Activated B cell treated with CpG ODN at 0.5 μM for 24 hours (primary cell): ENCODE data around the gene NOTUM. TPM values are rescaled to one million over a fixed set of nuclear protein-coding genes. Genes with fewer than 3 reads are reported as not detected.

Experiments used
- ATAC-seq: fragments of 200-7000 bp; cut with Tn5 transposase; one replicate; pipeline ENCODE4 v1.10.0; 2021; ENCODE audit warnings: low read depth, mild to moderate bottlenecking, moderate library complexity
- CTCF ChIA-PET: fragments of 350-600 bp; sonication (Branson Sonifier 250); formaldehyde crosslinking; loops from one replicate; lab custom pipeline; 2021; ENCODE audit warnings: antibody characterized with exemption; lab: Charles Lee
- POLR2A ChIA-PET: fragments of 350-600 bp; sonication (Branson Sonifier 250); formaldehyde crosslinking; loops from one replicate; lab custom pipeline; 2021; ENCODE audit warnings: antibody characterized with exemption; lab: Charles Lee
- DNase-seq: peaks from one replicate; pipeline ENCODE4 v3.0.0; 2022
- H3K27ac Mint-ChIP-seq: one replicate; pipeline ENCODE4 v1.8.0; 2020; ENCODE audit warnings: mixed read lengths
- H3K27me3 Mint-ChIP-seq: one replicate; pipeline ENCODE4 v1.8.0; 2021; ENCODE audit warnings: mixed read lengths
- H3K36me3 Mint-ChIP-seq: one replicate; pipeline ENCODE4 v1.8.0; 2021; ENCODE audit warnings: low read depth, mixed read lengths
- H3K4me1 Mint-ChIP-seq: one replicate; pipeline ENCODE4 v1.8.0; 2021; ENCODE audit warnings: mixed read lengths
- H3K4me3 Mint-ChIP-seq: one replicate; pipeline ENCODE4 v1.8.0; 2020; ENCODE audit warnings: mild to moderate bottlenecking, mixed read lengths
- H3K9me3 Mint-ChIP-seq: one replicate; pipeline ENCODE4 v1.8.0; 2020; ENCODE audit warnings: mixed read lengths
- CTCF ChIP-seq: fragments of 200-600 bp; IDR thresholded peaks from one replicate; pipeline ENCODE4 v1.8.0; 2022; ENCODE audit warnings: antibody characterized with exemption, mild to moderate bottlenecking
- intact Hi-C: fragments of 100-400 bp; cut with micrococcal nuclease; formaldehyde crosslinking; loops from one replicate; pipeline ENCODE4 v1.15.1; 2024
- total RNA-seq: library from RNA; stranded (reverse); gene quantifications from 2 replicates; pipeline ENCODE4 v1.2.3, GENCODE V29; 2022

The NOTUM gene
- total RNA-seq, 1 donor from 2014 or later = not detected

GRCh38 chr17:82003411-82004381 lies 42.7 kb upstream of the NOTUM start:
- no peak for DNase-seq
- intact Hi-C loops = no loop called here
- Mint-ChIP-seq H3K9me3 (no peaks in the 10 kb centered on the region), H3K27me3 (no peaks in the 10 kb centered on the region), H3K4me3 (no peak overlapping the region), H3K27ac (no peak overlapping the region), H3K36me3 (no peaks in the 10 kb centered on the region), H3K4me1 (no peaks in the 10 kb centered on the region)
- no peak for TF ChIP-seq CTCF
- ATAC-seq = no peak
- POLR2A ChIA-PET = no interaction called here
- CTCF ChIA-PET = interaction anchor here (0.6 kb wide), 1 partner anchor 427 kb away, joined by 3 read pairs; no protein-coding TSS in a partner anchor

GRCh38 chr17:82001571-82002056 lies 40.6 kb upstream of the NOTUM start:
- no peak for TF ChIP-seq CTCF
- no peaks in the 10 kb centered on the region for H3K27me3 Mint-ChIP-seq
- peaks cover 10% of the 10 kb centered on the region for H3K36me3 Mint-ChIP-seq
- no peaks in the 10 kb centered on the region for H3K9me3 Mint-ChIP-seq
- H3K4me3 Mint-ChIP-seq = no peak overlapping the region
- ChIA-PET POLR2A (no interaction called here), CTCF (no interaction called here)
- intact Hi-C loops = no loop called here
- DNase-seq = no peak
- no peak for ATAC-seq
- H3K27ac Mint-ChIP-seq = no peak overlapping the region
- no peaks in the 10 kb centered on the region for H3K4me1 Mint-ChIP-seq

- DNase-seq (no peak), ATAC-seq (no peak)
- intact Hi-C loops = no loop called here
- no peak for TF ChIP-seq CTCF
- Mint-ChIP-seq H3K4me1 (no peaks in the 10 kb centered on the region), H3K4me3 (no peak overlapping the region), H3K27ac (no peak overlapping the region), H3K9me3 (no peaks in the 10 kb centered on the region), H3K27me3 (no peaks in the 10 kb centered on the region), H3K36me3 (peaks cover 10% of the 10 kb centered on the region)
- CTCF ChIA-PET = no interaction called here
- POLR2A ChIA-PET = no interaction called here
Measured at GRCh38 chr17:82000803-82001570, 40.0 kb upstream of the NOTUM start.

- ATAC-seq = no peak
- no peaks in the 10 kb centered on the region for H3K27me3 Mint-ChIP-seq
- DNase-seq = no peak
- no peaks in the 10 kb centered on the region for H3K9me3 Mint-ChIP-seq
- ChIA-PET CTCF (no interaction called here), POLR2A (no interaction called here)
- no peaks in the 10 kb centered on the region for H3K4me1 Mint-ChIP-seq
- H3K36me3 Mint-ChIP-seq = peaks cover 10% of the 10 kb centered on the region
- no peak for TF ChIP-seq CTCF
- no peak overlapping the region for H3K4me3 Mint-ChIP-seq
- intact Hi-C loops = no loop called here
- H3K27ac Mint-ChIP-seq = no peak overlapping the region
Measured at GRCh38 chr17:81999976-82000802, 39.2 kb upstream of the NOTUM start.
